Renal pelvis (tissue), 4 donors: ENCODE data around the gene QRICH2. TPM values are rescaled to one million over a fixed set of nuclear protein-coding genes. Genes with fewer than 3 reads are reported as not detected.
"Not testable (repeated sequence)": the region's sequence is repeated elsewhere in the genome, so short reads cannot be mapped to it uniquely, and the experiment has no call there.

Experiments used
- DNase-seq: peaks from one replicate; pipeline ENCODE4 v3.0.0-alpha.2; 2013
- polyA plus RNA-seq, 3 donors: library from polyadenylated mRNA; unstranded; fragments of 120-200 nt; gene quantifications; one replicate each; pipeline ENCODE4 v1.2.1, GENCODE V29; 2013; ENCODE audit not compliant: insufficient read length in 3 of 3

The QRICH2 gene
- polyA plus RNA-seq, 3 donors, result 9.3 to 10.2 (median 9.9) TPM

- no peak for DNase-seq
Observed at GRCh38 chr17:76248013-76248782, 59.9 kb downstream of the QRICH2 start.

- DNase-seq, result no peak
Observed at GRCh38 chr17:76247304-76247703, 60.8 kb downstream of the QRICH2 start.

GRCh38 chr17:76246080-76247066, 61.7 kb downstream of the QRICH2 start:
- peak; percentile 69 for DNase-seq

- not testable (repeated sequence) for DNase-seq
Observed at GRCh38 chr17:76244721-76245120, 63.4 kb downstream of the QRICH2 start.

- DNase-seq, result no peak
Observed at GRCh38 chr17:76243826-76244679, 64.0 kb downstream of the QRICH2 start.

GRCh38 chr17:76241691-76242255, 66.3 kb downstream of the QRICH2 start:
- no peak for DNase-seq

GRCh38 chr17:76241204-76241538, 66.9 kb downstream of the QRICH2 start:
- no peak for DNase-seq

GRCh38 chr17:76240461-76241203, 67.4 kb downstream of the QRICH2 start, which contains the start of gene RNF157:
TSS of gene RNF157 (minus strand) at chr17:76240493. CDS start at chr17:76240240, 253 bp downstream.
- DNase-seq, result peak; percentile 76

GRCh38 chr17:76239538-76240274, 68.4 kb downstream of the QRICH2 start:
- DNase-seq, result no peak

- DNase-seq, result no peak
Observed at GRCh38 chr17:76238847-76239537, 69.1 kb downstream of the QRICH2 start.

GRCh38 chr17:76237859-76238313, 70.2 kb downstream of the QRICH2 start:
- no peak for DNase-seq

GRCh38 chr17:76236603-76237002, 71.5 kb downstream of the QRICH2 start:
- DNase-seq, result no peak

- no peak for DNase-seq
Observed at GRCh38 chr17:76235883-76236282, 72.2 kb downstream of the QRICH2 start.

GRCh38 chr17:76234354-76234679, 73.8 kb downstream of the QRICH2 start:
- no peak for DNase-seq

GRCh38 chr17:76233588-76234353, 74.3 kb downstream of the QRICH2 start:
- no peak for DNase-seq

GRCh38 chr17:76232342-76232741, 75.7 kb downstream of the QRICH2 start:
- no peak for DNase-seq

- not testable (repeated sequence) for DNase-seq
Observed at GRCh38 chr17:76226749-76227148, 81.3 kb downstream of the QRICH2 start.

- DNase-seq, result not testable (repeated sequence)
Observed at GRCh38 chr17:76225373-76226086, 82.5 kb downstream of the QRICH2 start.
